GM23338 (cell line): Measurements from ENCODE around the gene VRK3. TPM values are rescaled to one million over a fixed set of nuclear protein-coding genes. Genes with fewer than 3 reads are reported as not detected.
"Not testable (repeated sequence)": the region's sequence is repeated elsewhere in the genome, so short reads cannot be mapped to it uniquely, and the experiment has no call there.

Experiments
- ATAC-seq: fragments of 200-7000 bp; cut with Tn5 transposase; 3 replicates; pipeline ENCODE4 v1.9.1; 2020
- DNase-seq: peaks from one replicate; pipeline ENCODE4 v3.0.0-alpha.2; 2015; ENCODE audit warnings: low spot score
- H2AFZ ChIP-seq: fragments of 200-600 bp; sonication (generic); 2 replicates; pipeline ENCODE4 v1.8.0; 2016; ENCODE audit warnings: antibody characterized with exemption, mild to moderate bottlenecking, moderate library complexity
- H3F3A ChIP-seq: fragments of 200-600 bp; sonication (generic); replicated peaks from 2 replicates; pipeline ENCODE4 v1.8.0; 2017; ENCODE audit warnings: antibody characterized with exemption, mixed run types, low read depth
- H3K27ac ChIP-seq: fragments of 200-600 bp; sonication (generic); 2 replicates; pipeline ENCODE4 v1.6.1; 2016; ENCODE audit warnings: low read depth
- H3K27me3 ChIP-seq: fragments of 200-600 bp; sonication (generic); 2 replicates; pipeline ENCODE4 v1.8.0; 2016; ENCODE audit warnings: mild to moderate bottlenecking, mixed run types, moderate library complexity; ENCODE audit not compliant: insufficient read depth
- H3K36me3 ChIP-seq: fragments of 200-600 bp; sonication (generic); 2 replicates; pipeline ENCODE4 v1.8.0; 2016; ENCODE audit warnings: mild to moderate bottlenecking; ENCODE audit not compliant: insufficient read depth
- H3K4me1 ChIP-seq: fragments of 200-600 bp; sonication (generic); 2 replicates; pipeline ENCODE4 v1.8.0; 2016; ENCODE audit warnings: mild to moderate bottlenecking, moderate library complexity; ENCODE audit not compliant: insufficient read depth
- H3K4me2 ChIP-seq: fragments of 200-600 bp; sonication (generic); 2 replicates; pipeline ENCODE4 v1.7.1; 2017; ENCODE audit warnings: mixed run types
- H3K4me3 ChIP-seq: fragments of 200-600 bp; sonication (generic); 2 replicates; pipeline ENCODE4 v1.6.1; 2016; ENCODE audit warnings: mixed run types
- H3K79me2 ChIP-seq: fragments of 200-600 bp; sonication (generic); replicated peaks from 2 replicates; pipeline ENCODE4 v1.8.0; 2017; ENCODE audit warnings: mild to moderate bottlenecking; ENCODE audit not compliant: insufficient read depth
- H3K9me2 ChIP-seq: fragments of 200-600 bp; sonication (generic); 2 replicates; pipeline ENCODE4 v1.8.0; 2017; ENCODE audit not compliant: insufficient read depth
- H4K20me1 ChIP-seq: fragments of 200-600 bp; sonication (generic); replicated peaks from 2 replicates; pipeline ENCODE4 v1.8.0; 2017; ENCODE audit warnings: mild to moderate bottlenecking; ENCODE audit not compliant: insufficient read depth
- H3K27ac Mint-ChIP-seq: 2 replicates; pipeline ENCODE4 v1.8.0; 2020; ENCODE audit warnings: inconsistent platforms, mild to moderate bottlenecking, moderate library complexity, mixed read lengths
- H3K27me3 Mint-ChIP-seq: 3 replicates; pipeline ENCODE4 v1.8.0; 2022; ENCODE audit warnings: low read depth, mild to moderate bottlenecking, moderate library complexity, mixed read lengths, inconsistent platforms; ENCODE audit not compliant: insufficient read depth, poor library complexity
- H3K36me3 Mint-ChIP-seq: 3 replicates; pipeline ENCODE4 v1.8.0; 2021; ENCODE audit warnings: low read depth, mild to moderate bottlenecking, inconsistent platforms, moderate library complexity, mixed read lengths
- H3K4me1 Mint-ChIP-seq: 3 replicates; pipeline ENCODE4 v1.8.0; 2020; ENCODE audit warnings: mild to moderate bottlenecking, inconsistent platforms, mixed read lengths
- H3K4me3 Mint-ChIP-seq: 3 replicates; pipeline ENCODE4 v1.8.0; 2021; ENCODE audit warnings: moderate library complexity, mild to moderate bottlenecking, inconsistent platforms, mixed read lengths
- H3K9me3 Mint-ChIP-seq: 3 replicates; pipeline ENCODE4 v1.8.0; 2020; ENCODE audit warnings: moderate library complexity, mild to moderate bottlenecking, inconsistent platforms, mixed read lengths
- CTCF ChIP-seq, 2 experiments: fragments of 200-600 bp in 1 of 2; sonication (generic) in 1 of 2; conservative IDR thresholded peaks; 2 replicates each; pipeline versions ENCODE4 v1.5.1 to v1.6.1; 2016 to 2017; ENCODE audit warnings: antibody characterized with exemption in 2 of 2, low read depth in 2 of 2, mild to moderate bottlenecking in 2 of 2, moderate library complexity in 1 of 2
- NANOG ChIP-seq: IDR thresholded peaks from 2 replicates; pipeline ENCODE4 v1.6.1; 2016; ENCODE audit warnings: antibody characterized with exemption, borderline replicate concordance
- POLR2AphosphoS5 ChIP-seq: IDR thresholded peaks from 2 replicates; pipeline ENCODE4 v1.6.1; 2016; ENCODE audit warnings: antibody characterized with exemption, low read depth
- ZNF114 ChIP-seq: fragments of 250-450 bp; sonication (Bioruptor Pico); IDR thresholded peaks from 2 replicates; pipeline ENCODE4 v1.5.0; 2020; ENCODE audit warnings: mild to moderate bottlenecking, moderate library complexity
- ZNF331 ChIP-seq: fragments of 250-450 bp; sonication (Bioruptor Pico); IDR thresholded peaks from 2 replicates; pipeline ENCODE4 v1.5.0; 2020; ENCODE audit warnings: low read depth, mild to moderate bottlenecking, moderate library complexity
- polyA plus RNA-seq: library from polyadenylated mRNA; unstranded; fragments of >200 nt; fragmentation: Nextera tagmentation; extraction: Ambion mirVana; gene quantifications from 2 replicates; pipeline ENCODE4 v1.2.1, GENCODE V29; 2016
- total RNA-seq: library from RNA; depleted of rRNA; stranded (reverse); fragments of >200 nt; shearing (Covaris generic); gene quantifications from 2 replicates; pipeline ENCODE4 v1.2.3, GENCODE V29; 2014
- TF ChIP-seq, protein P1 (sequence below): IDR thresholded peaks from one replicate; pipeline ENCODE4 v1.6.1; 2018; ENCODE audit warnings: antibody characterized with exemption; ENCODE audit not compliant: unreplicated experiment
- TF ChIP-seq, protein P2 (sequence below): IDR thresholded peaks from 2 replicates; pipeline ENCODE4 v1.6.1; 2016; ENCODE audit warnings: antibody characterized with exemption

VRK3 gene
- total and polyA plus RNA-seq, 2 experiments from 2014 or later: 17.4 to 29.1 TPM

- TF ChIP-seq, protein P1, sequence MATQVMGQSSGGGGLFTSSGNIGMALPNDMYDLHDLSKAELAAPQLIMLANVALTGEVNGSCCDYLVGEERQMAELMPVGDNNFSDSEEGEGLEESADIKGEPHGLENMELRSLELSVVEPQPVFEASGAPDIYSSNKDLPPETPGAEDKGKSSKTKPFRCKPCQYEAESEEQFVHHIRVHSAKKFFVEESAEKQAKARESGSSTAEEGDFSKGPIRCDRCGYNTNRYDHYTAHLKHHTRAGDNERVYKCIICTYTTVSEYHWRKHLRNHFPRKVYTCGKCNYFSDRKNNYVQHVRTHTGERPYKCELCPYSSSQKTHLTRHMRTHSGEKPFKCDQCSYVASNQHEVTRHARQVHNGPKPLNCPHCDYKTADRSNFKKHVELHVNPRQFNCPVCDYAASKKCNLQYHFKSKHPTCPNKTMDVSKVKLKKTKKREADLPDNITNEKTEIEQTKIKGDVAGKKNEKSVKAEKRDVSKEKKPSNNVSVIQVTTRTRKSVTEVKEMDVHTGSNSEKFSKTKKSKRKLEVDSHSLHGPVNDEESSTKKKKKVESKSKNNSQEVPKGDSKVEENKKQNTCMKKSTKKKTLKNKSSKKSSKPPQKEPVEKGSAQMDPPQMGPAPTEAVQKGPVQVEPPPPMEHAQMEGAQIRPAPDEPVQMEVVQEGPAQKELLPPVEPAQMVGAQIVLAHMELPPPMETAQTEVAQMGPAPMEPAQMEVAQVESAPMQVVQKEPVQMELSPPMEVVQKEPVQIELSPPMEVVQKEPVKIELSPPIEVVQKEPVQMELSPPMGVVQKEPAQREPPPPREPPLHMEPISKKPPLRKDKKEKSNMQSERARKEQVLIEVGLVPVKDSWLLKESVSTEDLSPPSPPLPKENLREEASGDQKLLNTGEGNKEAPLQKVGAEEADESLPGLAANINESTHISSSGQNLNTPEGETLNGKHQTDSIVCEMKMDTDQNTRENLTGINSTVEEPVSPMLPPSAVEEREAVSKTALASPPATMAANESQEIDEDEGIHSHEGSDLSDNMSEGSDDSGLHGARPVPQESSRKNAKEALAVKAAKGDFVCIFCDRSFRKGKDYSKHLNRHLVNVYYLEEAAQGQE: no peak
- TF ChIP-seq POLR2AphosphoS5 (no peak), CTCF (conservative IDR thresholded peaks at IDR 0.05; ENCODE audit: low read depth in 2 of 2) (no peak), ZNF114 (CRISPR knock-in tag) (no peak), ZNF331 (no peak)
- TF ChIP-seq, protein P2, sequence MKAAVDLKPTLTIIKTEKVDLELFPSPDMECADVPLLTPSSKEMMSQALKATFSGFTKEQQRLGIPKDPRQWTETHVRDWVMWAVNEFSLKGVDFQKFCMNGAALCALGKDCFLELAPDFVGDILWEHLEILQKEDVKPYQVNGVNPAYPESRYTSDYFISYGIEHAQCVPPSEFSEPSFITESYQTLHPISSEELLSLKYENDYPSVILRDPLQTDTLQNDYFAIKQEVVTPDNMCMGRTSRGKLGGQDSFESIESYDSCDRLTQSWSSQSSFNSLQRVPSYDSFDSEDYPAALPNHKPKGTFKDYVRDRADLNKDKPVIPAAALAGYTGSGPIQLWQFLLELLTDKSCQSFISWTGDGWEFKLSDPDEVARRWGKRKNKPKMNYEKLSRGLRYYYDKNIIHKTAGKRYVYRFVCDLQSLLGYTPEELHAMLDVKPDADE: no peak
These were observed 27.9 kb upstream of the VRK3 start (continued) for GRCh38 chr19:50053119-50053518.

DNA sequence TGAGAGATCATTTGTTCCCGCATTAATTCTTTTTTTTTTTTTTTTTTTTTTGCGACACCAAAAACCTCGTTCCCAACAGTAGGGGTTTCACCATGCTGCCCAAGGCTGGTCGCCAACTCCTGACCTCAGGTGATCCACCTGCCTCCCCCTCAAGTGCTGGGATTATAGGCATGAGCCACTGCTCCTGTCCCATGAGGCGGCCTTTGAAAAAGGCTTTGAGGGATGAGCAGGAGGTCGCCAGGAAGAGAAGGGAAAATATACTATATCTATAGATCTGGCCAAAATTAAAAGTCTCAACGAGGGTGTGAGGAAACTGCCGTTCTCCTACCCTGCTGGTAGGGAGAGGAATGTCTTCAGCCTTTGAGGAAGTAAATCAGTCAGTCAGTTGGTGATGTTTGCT is 26.8 kb upstream of the VRK3 start:
- Mint-ChIP-seq H3K4me3 (no peak overlapping the region), H3K27ac (no peak overlapping the region), H3K27me3 (no peaks in the 10 kb centered on the region), H3K9me3 (peaks cover 96% of the 10 kb centered on the region), H3K4me1 (no peaks in the 10 kb centered on the region), H3K36me3 (peaks cover 44% of the 10 kb centered on the region)
- no peaks in the 10 kb centered on the region for H3K79me2 ChIP-seq
- H3K27me3 ChIP-seq: no peaks in the 10 kb centered on the region
- ATAC-seq (no peak), DNase-seq (no peak)
- no peak overlapping the region for H3K4me3 ChIP-seq
- no peak overlapping the region for H2AFZ ChIP-seq
- H3K27ac ChIP-seq: no peak overlapping the region
- no peaks in the 10 kb centered on the region for H3F3A ChIP-seq
- H3K9me2 ChIP-seq: no peaks in the 10 kb centered on the region
- no peak overlapping the region for H3K4me2 ChIP-seq
- 0 out of 4 replicates have a peak, but pooled peaks of 1 of the 2 experiments have one; percentile 8 for TF ChIP-seq CTCF (conservative IDR thresholded peaks at IDR 0.05; ENCODE audit: low read depth in 2 of 2)
- no peak for TF ChIP-seq NANOG
- 0 out of 2 replicates have a peak, but pooled peaks cover 3% of the 10 kb centered on the region for H3K36me3 ChIP-seq
- no peaks in the 10 kb centered on the region for H4K20me1 ChIP-seq
- H3K4me1 ChIP-seq: no peaks in the 10 kb centered on the region

- DNase-seq, H3K27ac Mint-ChIP-seq, H3F3A ChIP-seq, H3K4me3 Mint-ChIP-seq, H3K27me3 ChIP-seq, H3K36me3 ChIP-seq, H3K79me2 ChIP-seq, H3K9me2 ChIP-seq, ATAC-seq, H3K27me3 Mint-ChIP-seq, H4K20me1 ChIP-seq, H3K27ac ChIP-seq, H3K4me1 ChIP-seq, H3K4me1 Mint-ChIP-seq: not testable (repeated sequence)
- peak overlapping the region; percentile 87 for H3K4me2 ChIP-seq
- peak overlapping the region; percentile 89 for H2AFZ ChIP-seq
- peak overlapping the region; percentile 73 for H3K4me3 ChIP-seq
- Mint-ChIP-seq H3K9me3 (peaks cover 96% of the 10 kb centered on the region), H3K36me3 (peaks cover 50% of the 10 kb centered on the region)
These were observed 26.2 kb upstream of the VRK3 start for GRCh38 chr19:50051228-50051895.
